Activated naive CD8-positive, alpha-beta T cell treated with anti-CD3 and anti-CD28 coated beads for 36 hours (primary cell): ENCODE measurements around the gene CREB3L2. TPM values are rescaled to one million over a fixed set of nuclear protein-coding genes. Genes with fewer than 3 reads are reported as not detected.

ENCODE experiments used
- DNase-seq: peaks from one replicate; pipeline ENCODE4 v3.0.0; 2021
- H3K27ac Mint-ChIP-seq: one replicate; pipeline ENCODE4 v1.8.0; 2022; ENCODE audit warnings: mild to moderate bottlenecking, moderate library complexity, mixed read lengths
- H3K27me3 Mint-ChIP-seq: one replicate; pipeline ENCODE4 v1.8.0; 2022; ENCODE audit warnings: mild to moderate bottlenecking, mixed read lengths
- H3K36me3 Mint-ChIP-seq: one replicate; pipeline ENCODE4 v1.8.0; 2021; ENCODE audit warnings: mild to moderate bottlenecking, mixed read lengths
- H3K4me1 Mint-ChIP-seq: one replicate; pipeline ENCODE4 v1.8.0; 2021; ENCODE audit warnings: mixed read lengths
- H3K4me3 Mint-ChIP-seq: one replicate; pipeline ENCODE4 v1.8.0; 2022; ENCODE audit warnings: mild to moderate bottlenecking, moderate library complexity, mixed read lengths
- H3K9me3 Mint-ChIP-seq: one replicate; pipeline ENCODE4 v1.8.0; 2022; ENCODE audit warnings: mixed read lengths
- total RNA-seq, 2 experiments: library from RNA; stranded (reverse); gene quantifications; one replicate each; pipeline ENCODE4 v1.2.3, GENCODE V29; 2021

The CREB3L2 gene
- total RNA-seq, 2 experiments from 2014 or later: 20.4 to 21.8 TPM

- peaks cover 24% of the 10 kb centered on the region for H3K4me1 Mint-ChIP-seq
- H3K27ac Mint-ChIP-seq: peak overlapping the region; percentile 94
- peaks cover 5% of the 10 kb centered on the region for H3K36me3 Mint-ChIP-seq
- no peaks in the 10 kb centered on the region for H3K9me3 Mint-ChIP-seq
- peak; percentile 97 for DNase-seq
- peak overlapping the region; percentile 93 for H3K4me3 Mint-ChIP-seq
- H3K27me3 Mint-ChIP-seq: no peaks in the 10 kb centered on the region
Observed at GRCh38 chr7:138002096-138002827, 376 bp upstream of the CREB3L2 start.

GRCh38 chr7:138000081-138000701 lies 1.7 kb downstream of the CREB3L2 start:
- no peak overlapping the region for H3K27ac Mint-ChIP-seq

DNA sequence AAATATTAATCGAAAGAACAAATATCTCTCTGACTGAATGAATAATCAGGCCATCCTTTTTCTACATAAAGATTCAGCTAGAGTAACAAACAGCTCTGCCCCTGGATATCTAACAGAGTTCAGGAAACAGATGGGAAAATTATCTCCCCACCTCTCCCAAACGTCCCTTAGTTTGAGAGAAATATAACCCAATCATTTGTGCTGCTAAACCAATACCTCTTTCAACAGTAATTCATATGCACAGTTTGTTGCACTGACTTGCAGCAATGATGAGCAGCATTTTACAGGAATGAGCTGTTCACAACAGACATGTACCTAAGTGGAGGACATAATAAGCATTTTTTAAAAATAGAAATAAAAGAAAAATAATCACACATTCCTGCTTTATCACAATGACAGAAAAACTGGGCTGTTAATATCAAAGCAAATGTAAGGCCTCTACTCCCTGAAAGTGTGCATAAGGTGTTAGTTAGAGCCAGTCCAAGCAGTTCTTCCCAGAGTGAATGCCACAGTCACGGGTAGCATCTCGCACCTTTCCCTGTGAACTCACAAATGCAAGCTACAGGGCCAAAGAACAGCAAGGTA lies 2.3 kb downstream of the CREB3L2 start:
- peak overlapping the region; percentile 93 for H3K4me3 Mint-ChIP-seq
- no peak overlapping the region for H3K27ac Mint-ChIP-seq
- DNase-seq: no peak
- H3K9me3 Mint-ChIP-seq: no peaks in the 10 kb centered on the region
- H3K36me3 Mint-ChIP-seq: peaks cover 12% of the 10 kb centered on the region
- H3K27me3 Mint-ChIP-seq: no peaks in the 10 kb centered on the region
- H3K4me1 Mint-ChIP-seq: peaks cover 29% of the 10 kb centered on the region

More at GRCh38 chr7:138000081-138000701, 1.7 kb downstream of the CREB3L2 start:
- Mint-ChIP-seq H3K27me3 (no peaks in the 10 kb centered on the region), H3K9me3 (no peaks in the 10 kb centered on the region), H3K4me1 (peaks cover 33% of the 10 kb centered on the region), H3K36me3 (peaks cover 12% of the 10 kb centered on the region), H3K4me3 (peak overlapping the region; percentile 93)
- no peak for DNase-seq

DNA sequence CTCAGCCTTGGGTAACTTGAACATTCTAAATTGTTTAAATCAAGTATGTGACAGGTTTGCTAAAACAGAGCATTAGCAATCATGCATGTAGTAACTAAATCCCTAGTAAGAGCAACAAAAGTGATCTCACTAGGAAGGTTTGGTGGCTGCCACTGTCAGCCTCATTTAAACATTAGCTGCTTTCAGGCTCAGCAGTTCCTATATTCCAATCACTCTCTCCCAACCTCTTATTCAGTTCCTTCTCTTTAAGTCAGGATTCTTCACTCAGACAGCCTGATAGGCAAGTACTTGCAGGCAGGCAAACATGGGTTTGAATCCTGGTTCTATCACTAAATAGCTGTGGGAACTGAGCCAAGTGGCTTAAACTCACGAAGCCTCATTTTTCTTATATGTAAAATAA lies 3.6 kb downstream of the CREB3L2 start:
- DNase-seq: no peak
- Mint-ChIP-seq H3K27me3 (no peaks in the 10 kb centered on the region), H3K9me3 (no peaks in the 10 kb centered on the region), H3K27ac (no peak overlapping the region), H3K4me1 (peaks cover 29% of the 10 kb centered on the region), H3K36me3 (peaks cover 12% of the 10 kb centered on the region), H3K4me3 (no peak overlapping the region)

- Mint-ChIP-seq H3K36me3 (peaks cover 12% of the 10 kb centered on the region), H3K27me3 (no peaks in the 10 kb centered on the region), H3K4me1 (peaks cover 30% of the 10 kb centered on the region), H3K27ac (no peak overlapping the region), H3K9me3 (no peaks in the 10 kb centered on the region), H3K4me3 (no peak overlapping the region)
- no peak for DNase-seq
Observed at GRCh38 chr7:137996871-137997270, 5.0 kb downstream of the CREB3L2 start.

- Mint-ChIP-seq H3K9me3 (no peaks in the 10 kb centered on the region), H3K27me3 (no peaks in the 10 kb centered on the region), H3K36me3 (peaks cover 12% of the 10 kb centered on the region), H3K4me3 (no peak overlapping the region), H3K27ac (no peak overlapping the region), H3K4me1 (peaks cover 30% of the 10 kb centered on the region)
- DNase-seq: no peak
Observed at GRCh38 chr7:137996386-137996851, 5.5 kb downstream of the CREB3L2 start.

GRCh38 chr7:137994216-137994615 lies 7.7 kb downstream of the CREB3L2 start:
- no peak overlapping the region for H3K4me3 Mint-ChIP-seq
- peaks cover 20% of the 10 kb centered on the region for H3K4me1 Mint-ChIP-seq
- no peak overlapping the region for H3K27ac Mint-ChIP-seq
- H3K36me3 Mint-ChIP-seq: peaks cover 12% of the 10 kb centered on the region
- DNase-seq: no peak
- H3K9me3 Mint-ChIP-seq: no peaks in the 10 kb centered on the region
- no peaks in the 10 kb centered on the region for H3K27me3 Mint-ChIP-seq

DNA sequence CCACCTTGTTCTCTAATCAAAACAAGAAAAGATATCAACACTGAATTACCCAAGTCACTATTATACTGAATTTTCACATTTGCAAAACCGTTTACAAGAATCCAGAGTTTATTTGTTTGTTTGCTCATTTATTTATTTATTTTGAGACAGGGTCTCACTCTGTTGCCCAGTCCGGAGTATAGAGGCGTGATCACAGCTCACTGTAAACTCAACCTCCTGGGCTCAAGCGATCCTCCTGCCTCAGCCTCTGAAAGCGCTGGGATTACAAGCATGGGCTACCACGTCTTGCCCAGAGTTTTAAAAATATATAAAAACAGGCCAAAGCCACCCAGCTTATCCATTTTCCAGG lies 8.5 kb downstream of the CREB3L2 start:
- H3K4me3 Mint-ChIP-seq: no peak overlapping the region
- DNase-seq: no peak
- H3K27me3 Mint-ChIP-seq: no peaks in the 10 kb centered on the region
- peaks cover 9% of the 10 kb centered on the region for H3K36me3 Mint-ChIP-seq
- no peak overlapping the region for H3K27ac Mint-ChIP-seq
- H3K9me3 Mint-ChIP-seq: no peaks in the 10 kb centered on the region
- peaks cover 14% of the 10 kb centered on the region for H3K4me1 Mint-ChIP-seq

DNA sequence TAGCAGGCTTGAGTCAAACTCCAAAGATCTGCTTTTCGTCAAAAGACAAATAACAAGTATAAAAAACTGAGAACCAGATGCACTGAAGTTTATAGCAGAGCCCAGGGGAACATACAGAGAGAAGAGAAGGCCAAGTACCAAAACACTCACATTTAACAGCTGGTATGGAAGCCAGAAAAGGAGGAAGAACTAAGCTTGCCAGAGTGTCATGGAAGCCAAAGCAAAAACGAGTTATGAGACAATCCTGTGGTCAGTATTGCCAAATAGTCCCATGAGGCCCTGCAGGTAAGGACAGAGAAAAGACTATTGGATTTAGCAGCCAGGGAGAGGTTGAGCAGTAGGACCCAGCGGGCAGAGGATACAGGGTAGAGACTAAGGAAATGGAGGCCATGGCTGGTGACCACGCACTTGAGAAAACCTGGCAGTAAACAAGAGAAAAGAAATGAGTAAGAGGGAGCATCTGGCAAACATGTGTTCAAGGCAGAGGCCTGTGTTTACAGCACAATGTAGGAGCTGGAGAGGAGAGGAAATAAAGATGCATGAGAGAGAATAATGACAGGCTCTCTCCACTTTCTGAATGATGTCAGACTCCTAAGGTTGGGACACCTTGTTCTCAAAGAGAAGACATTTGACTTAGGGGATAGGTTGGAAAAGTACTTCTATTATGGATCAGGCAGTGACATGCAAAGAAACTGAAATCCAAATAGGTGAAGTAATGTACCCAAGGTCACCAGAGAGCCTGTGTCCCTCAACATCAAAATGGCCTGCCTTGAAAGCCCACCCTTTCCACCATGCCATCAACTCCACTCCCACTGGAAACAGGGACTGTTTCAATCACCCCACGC lies 9.1 kb downstream of the CREB3L2 start:
- Mint-ChIP-seq H3K27ac (no peak overlapping the region), H3K36me3 (peaks cover 7% of the 10 kb centered on the region), H3K4me1 (peaks cover 17% of the 10 kb centered on the region), H3K27me3 (no peaks in the 10 kb centered on the region), H3K4me3 (no peak overlapping the region), H3K9me3 (no peaks in the 10 kb centered on the region)
- DNase-seq: no peak

- Mint-ChIP-seq H3K36me3 (peaks cover 7% of the 10 kb centered on the region), H3K9me3 (no peaks in the 10 kb centered on the region), H3K4me3 (no peak overlapping the region), H3K27ac (no peak overlapping the region), H3K4me1 (peaks cover 17% of the 10 kb centered on the region), H3K27me3 (no peaks in the 10 kb centered on the region)
- DNase-seq: no peak
Observed at GRCh38 chr7:137992104-137992549, 9.8 kb downstream of the CREB3L2 start.

DNA sequence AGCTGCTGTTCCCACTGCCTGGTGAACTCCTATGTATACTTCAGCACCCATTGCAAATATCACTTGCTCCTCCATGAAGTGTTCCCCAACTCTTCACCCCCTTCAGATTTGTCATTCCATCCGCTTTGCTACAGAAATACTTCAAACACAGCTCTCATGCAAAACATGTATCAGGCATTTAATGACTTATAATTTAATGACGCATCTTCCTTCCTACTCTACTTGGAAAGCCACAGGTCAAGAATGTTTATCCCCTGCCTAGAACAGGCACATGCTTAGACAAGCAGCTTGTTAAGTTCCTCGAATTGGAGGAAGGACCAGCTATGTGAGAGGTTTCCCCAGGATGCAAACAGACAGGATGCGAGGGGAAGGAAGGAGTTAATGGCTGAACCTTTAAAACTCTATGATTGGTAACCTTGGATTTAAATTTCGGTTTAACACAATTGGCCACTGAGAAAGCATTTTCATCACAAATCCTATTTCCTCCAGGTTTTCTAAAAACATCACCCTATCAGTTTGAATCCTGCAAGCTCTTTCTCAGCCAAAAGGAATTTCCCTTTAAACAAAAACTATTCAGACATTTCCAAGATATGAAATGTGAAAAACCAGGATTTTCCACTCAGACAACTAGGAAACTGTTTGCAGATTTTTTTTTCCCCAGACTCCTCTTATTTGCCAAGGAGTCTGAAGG lies 11.5 kb downstream of the CREB3L2 start:
- no peak overlapping the region for H3K4me3 Mint-ChIP-seq
- peaks cover 11% of the 10 kb centered on the region for H3K4me1 Mint-ChIP-seq
- H3K9me3 Mint-ChIP-seq: no peaks in the 10 kb centered on the region
- no peaks in the 10 kb centered on the region for H3K27me3 Mint-ChIP-seq
- no peak for DNase-seq
- no peak overlapping the region for H3K27ac Mint-ChIP-seq
- no peaks in the 10 kb centered on the region for H3K36me3 Mint-ChIP-seq

- Mint-ChIP-seq H3K9me3 (no peaks in the 10 kb centered on the region), H3K4me1 (peaks cover 11% of the 10 kb centered on the region), H3K36me3 (peaks cover 4% of the 10 kb centered on the region), H3K27ac (no peak overlapping the region), H3K4me3 (no peak overlapping the region), H3K27me3 (no peaks in the 10 kb centered on the region)
- no peak for DNase-seq
Observed at GRCh38 chr7:137989590-137989989, 12.3 kb downstream of the CREB3L2 start.

DNA sequence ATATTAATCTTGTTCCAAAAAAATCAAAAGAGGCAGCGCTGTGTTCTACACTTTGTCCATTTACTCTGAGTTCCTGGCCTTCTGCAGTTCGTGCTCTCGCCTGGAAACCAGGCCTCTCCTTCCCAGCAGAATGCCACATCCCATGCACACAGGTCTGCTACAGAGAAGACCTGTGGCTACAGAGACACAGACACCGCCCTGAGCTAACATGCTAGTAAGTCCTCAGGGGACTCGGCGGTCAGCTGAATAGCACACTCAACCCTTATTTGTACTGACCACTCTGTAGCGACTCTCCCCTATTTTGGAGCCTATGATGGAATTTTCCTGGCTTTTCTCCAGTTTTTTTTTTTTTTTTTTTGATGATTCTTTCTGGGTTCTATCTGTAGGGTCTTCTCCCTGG lies 12.8 kb downstream of the CREB3L2 start:
- Mint-ChIP-seq H3K27me3 (no peaks in the 10 kb centered on the region), H3K27ac (no peak overlapping the region), H3K36me3 (peaks cover 8% of the 10 kb centered on the region), H3K4me1 (peaks cover 11% of the 10 kb centered on the region), H3K9me3 (peaks cover under 1% of the 10 kb centered on the region), H3K4me3 (no peak overlapping the region)
- no peak for DNase-seq

DNA sequence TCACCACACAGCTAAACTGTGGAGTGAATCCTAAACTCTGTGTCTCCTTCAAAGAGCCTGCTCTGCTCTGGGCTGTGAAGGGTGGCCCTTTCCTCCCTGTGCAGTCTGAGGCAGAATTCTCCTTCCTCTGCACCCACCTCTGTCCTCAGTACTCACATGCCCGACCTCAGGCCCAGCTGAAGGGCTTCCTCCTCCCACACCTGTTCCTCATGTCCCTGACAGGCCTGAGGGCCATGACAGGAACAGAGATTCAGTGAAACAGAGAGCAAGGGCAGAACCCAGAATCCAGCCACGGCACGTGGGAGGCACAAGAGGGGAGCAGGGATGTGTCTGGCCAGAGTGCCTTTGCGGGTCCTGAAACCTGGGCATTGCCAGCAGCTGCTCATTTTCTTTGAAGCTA lies 13.9 kb downstream of the CREB3L2 start:
- H3K27me3 Mint-ChIP-seq: no peaks in the 10 kb centered on the region
- peaks cover 19% of the 10 kb centered on the region for H3K36me3 Mint-ChIP-seq
- H3K4me3 Mint-ChIP-seq: no peak overlapping the region
- DNase-seq: no peak
- peaks cover 3% of the 10 kb centered on the region for H3K9me3 Mint-ChIP-seq
- peaks cover 11% of the 10 kb centered on the region for H3K4me1 Mint-ChIP-seq
- no peak overlapping the region for H3K27ac Mint-ChIP-seq
